ENCODE results near the gene TIMM44. TPM values are rescaled to one million over a fixed set of nuclear protein-coding genes. Genes with fewer than 3 reads are reported as not detected.

The TIMM44 gene
- total RNA-seq, 1 donor from 2014 or later = 151 TPM

DNA sequence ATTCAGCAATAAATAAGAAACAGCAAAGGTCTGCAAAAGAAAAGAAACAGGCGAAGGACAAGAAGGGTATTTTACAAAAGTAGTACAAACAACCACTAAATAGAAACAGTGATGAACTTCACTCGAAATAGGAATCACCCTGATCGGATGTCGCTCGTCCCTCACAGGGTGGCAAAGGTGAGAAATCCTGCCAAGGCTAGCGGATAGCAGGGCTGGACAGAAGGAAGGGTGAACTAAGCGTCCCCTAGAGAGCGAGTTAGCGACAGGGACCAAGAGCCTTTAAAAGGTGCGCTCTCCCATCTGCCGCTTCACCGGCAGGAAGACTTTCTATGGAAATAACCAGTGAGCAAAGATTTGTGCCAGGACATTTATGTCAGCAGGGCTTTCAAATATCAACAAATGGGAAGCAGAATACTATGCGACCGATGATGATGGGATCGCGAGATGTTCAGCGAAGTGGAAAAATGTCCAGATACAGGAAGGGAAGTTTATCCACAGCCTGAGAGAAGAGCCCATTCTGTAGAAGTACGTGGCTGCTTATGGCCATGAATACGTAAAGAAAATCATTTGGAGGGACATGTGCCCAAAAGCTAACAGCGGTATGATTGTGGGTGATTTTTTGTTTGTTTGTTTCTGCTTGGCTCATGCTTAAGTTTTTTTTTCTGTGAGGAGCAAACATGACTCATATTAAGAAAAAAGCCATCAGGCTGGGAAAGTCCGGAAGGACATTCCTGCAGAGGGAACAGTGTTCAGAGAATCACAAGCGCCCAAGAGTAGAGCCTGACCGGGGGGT is 43.1 kb upstream of the TIMM44 start:
- intact Hi-C loops (cut with DNase I) = no loop called here
- peaks cover 78 to 93% of the 10 kb centered on the region in 2 donors for H3K36me3 ChIP-seq
- no peak overlapping the region for H3K27ac ChIP-seq
- no peak for DNase-seq (ENCODE audit: low spot score in 2 of 2)
- TF ChIP-seq, protein P1, sequence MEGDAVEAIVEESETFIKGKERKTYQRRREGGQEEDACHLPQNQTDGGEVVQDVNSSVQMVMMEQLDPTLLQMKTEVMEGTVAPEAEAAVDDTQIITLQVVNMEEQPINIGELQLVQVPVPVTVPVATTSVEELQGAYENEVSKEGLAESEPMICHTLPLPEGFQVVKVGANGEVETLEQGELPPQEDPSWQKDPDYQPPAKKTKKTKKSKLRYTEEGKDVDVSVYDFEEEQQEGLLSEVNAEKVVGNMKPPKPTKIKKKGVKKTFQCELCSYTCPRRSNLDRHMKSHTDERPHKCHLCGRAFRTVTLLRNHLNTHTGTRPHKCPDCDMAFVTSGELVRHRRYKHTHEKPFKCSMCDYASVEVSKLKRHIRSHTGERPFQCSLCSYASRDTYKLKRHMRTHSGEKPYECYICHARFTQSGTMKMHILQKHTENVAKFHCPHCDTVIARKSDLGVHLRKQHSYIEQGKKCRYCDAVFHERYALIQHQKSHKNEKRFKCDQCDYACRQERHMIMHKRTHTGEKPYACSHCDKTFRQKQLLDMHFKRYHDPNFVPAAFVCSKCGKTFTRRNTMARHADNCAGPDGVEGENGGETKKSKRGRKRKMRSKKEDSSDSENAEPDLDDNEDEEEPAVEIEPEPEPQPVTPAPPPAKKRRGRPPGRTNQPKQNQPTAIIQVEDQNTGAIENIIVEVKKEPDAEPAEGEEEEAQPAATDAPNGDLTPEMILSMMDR (IDR thresholded peaks at IDR 0.05) = no peak
- peaks cover 0 to 3% of the 10 kb centered on the region in 2 donors for H3K4me1 ChIP-seq
- H3K9me3 ChIP-seq = no peaks in the 10 kb centered on the region
- no peak overlapping the region for H3K4me3 ChIP-seq
- H3K27me3 ChIP-seq = no peaks in the 10 kb centered on the region

DNA sequence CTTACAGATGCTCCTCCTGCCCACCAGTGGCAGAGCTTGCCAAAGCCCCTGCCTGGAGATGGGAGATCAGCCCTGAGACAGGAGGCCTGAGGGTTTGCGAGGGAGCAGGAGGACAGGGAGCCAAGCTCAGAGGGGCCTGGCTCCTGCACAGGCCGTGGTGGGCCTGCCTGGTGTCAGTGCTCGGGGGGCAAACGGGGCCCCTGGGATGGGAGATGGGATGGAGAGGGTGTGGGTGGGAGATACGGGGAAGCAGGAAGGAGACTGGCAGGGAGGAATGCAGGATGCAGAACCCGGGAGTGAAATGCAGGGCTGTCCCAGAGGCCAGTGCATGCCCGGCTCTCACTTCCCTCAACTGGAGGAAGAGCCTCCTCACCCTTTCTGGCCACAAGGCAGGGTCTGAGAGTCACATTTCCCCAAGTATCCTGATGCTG is 42.0 kb upstream of the TIMM44 start:
- Histone ChIP-seq H3K9me3 (no peaks in the 10 kb centered on the region), H3K27me3 (no peaks in the 10 kb centered on the region), H3K4me1 (peaks cover 0 to 3% of the 10 kb centered on the region in 2 donors), H3K36me3 (peaks cover 72 to 90% of the 10 kb centered on the region in 2 donors), H3K27ac (no peak overlapping the region), H3K4me3 (no peak overlapping the region)
- intact Hi-C loops (cut with DNase I) = no loop called here
- no peak for DNase-seq (ENCODE audit: low spot score in 2 of 2)
- TF ChIP-seq, protein P1 (IDR thresholded peaks at IDR 0.05) = no peak

DNA sequence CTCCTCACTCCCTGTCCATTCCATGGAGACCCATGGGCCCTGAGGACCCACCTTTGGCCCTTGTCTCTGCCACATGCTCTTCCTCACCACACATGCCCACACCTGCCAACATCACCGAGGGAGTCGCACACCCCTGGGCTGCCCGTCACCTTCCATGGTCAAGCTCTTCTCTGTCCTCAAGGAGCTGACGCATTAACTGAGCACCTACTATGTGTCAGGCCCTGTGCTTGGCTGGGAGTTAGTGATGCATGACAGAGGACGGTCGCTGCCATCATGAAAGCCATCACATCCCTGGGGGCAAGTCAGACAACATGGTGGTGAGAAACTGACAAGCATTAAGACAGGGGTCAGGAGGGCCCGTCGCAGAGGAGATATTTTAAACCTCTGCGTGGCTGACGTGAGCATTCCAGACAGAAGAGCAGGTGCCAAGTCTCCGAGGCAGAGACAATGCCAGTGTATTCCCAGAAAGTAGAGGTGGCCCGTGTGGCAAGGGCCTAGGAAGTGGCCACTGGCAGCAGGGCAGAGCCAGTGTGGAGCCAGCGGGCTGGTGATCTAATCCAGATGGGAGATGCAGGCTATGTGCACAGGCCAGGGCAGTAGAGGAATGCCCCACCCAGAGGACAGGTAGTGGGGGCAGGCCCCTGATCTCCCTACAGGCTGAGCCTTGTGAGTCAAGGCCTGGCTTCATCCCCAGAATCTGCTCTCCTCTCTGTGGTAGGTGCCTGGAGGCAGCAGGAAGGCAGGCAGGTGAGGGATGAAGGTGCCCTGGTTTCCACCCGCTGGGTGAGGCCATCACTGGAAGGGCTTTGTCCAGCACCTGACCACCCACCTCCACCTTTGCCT is 40.8 kb upstream of the TIMM44 start:
- TF ChIP-seq, protein P1 (IDR thresholded peaks at IDR 0.05) = no peak
- H3K4me1 ChIP-seq = peaks cover 0 to 3% of the 10 kb centered on the region in 2 donors
- H3K27me3 ChIP-seq = no peaks in the 10 kb centered on the region
- H3K9me3 ChIP-seq = no peaks in the 10 kb centered on the region
- intact Hi-C loops (cut with DNase I) = no loop called here
- DNase-seq (ENCODE audit: low spot score in 2 of 2) = no peak
- no peak overlapping the region for H3K4me3 ChIP-seq
- H3K27ac ChIP-seq = no peak overlapping the region
- H3K36me3 ChIP-seq = peaks cover 72 to 91% of the 10 kb centered on the region in 2 donors

- Histone ChIP-seq H3K4me1 (peaks cover 0 to 3% of the 10 kb centered on the region in 2 donors), H3K9me3 (no peaks in the 10 kb centered on the region), H3K27me3 (no peaks in the 10 kb centered on the region), H3K4me3 (no peak overlapping the region), H3K36me3 (peaks cover 71 to 91% of the 10 kb centered on the region in 2 donors), H3K27ac (no peak overlapping the region)
- intact Hi-C loops (cut with DNase I) = no loop called here
- no peak for DNase-seq (ENCODE audit: low spot score in 2 of 2)
- TF ChIP-seq, protein P1 (IDR thresholded peaks at IDR 0.05) = no peak
Observed at GRCh38 chr19:7983286-7983950, 40.0 kb upstream of the TIMM44 start.

- Histone ChIP-seq H3K27ac (no peak overlapping the region), H3K4me3 (no peak overlapping the region), H3K9me3 (no peaks in the 10 kb centered on the region), H3K27me3 (no peaks in the 10 kb centered on the region), H3K36me3 (peaks cover 68 to 91% of the 10 kb centered on the region in 2 donors), H3K4me1 (peaks cover 0 to 3% of the 10 kb centered on the region in 2 donors)
- intact Hi-C loops (cut with DNase I) = no loop called here
- TF ChIP-seq, protein P1 (IDR thresholded peaks at IDR 0.05) = no peak
- DNase-seq (ENCODE audit: low spot score in 2 of 2) = no peak
Observed at GRCh38 chr19:7982651-7983099, 39.2 kb upstream of the TIMM44 start.
